Measurements from ENCODE around the gene PTH2R. TPM values are rescaled to one million over a fixed set of nuclear protein-coding genes. Genes with fewer than 3 reads are reported as not detected.
A peak's percentile ranks its signal among the peaks of the same experiment; 100 is the strongest.
"Not testable (repeated sequence)": the region's sequence is repeated elsewhere in the genome, so short reads cannot be mapped to it uniquely, and the experiment has no call there.

The PTH2R gene
- total RNA-seq, 2 experiments from 2014 or later = 0.14 TPM; not detected in 1

- no peaks in the 10 kb centered on the region for H3K4me1 Mint-ChIP-seq
- DNase-seq = no peak
- peaks cover 5% of the 10 kb centered on the region for H3K27me3 Mint-ChIP-seq
- no peak overlapping the region for H3K4me3 Mint-ChIP-seq
- intact Hi-C loops (cut with DNase I, micrococcal nuclease) = loop anchor here in 1 of 2 experiments (10.0 kb wide), 1 partner anchor 1111 kb away; no protein-coding TSS in a partner anchor
- ChIA-PET CTCF (interaction anchor here (0.6 to 1.0 kb wide), 2 partner anchors 25 to 106 kb away, joined by 3 read pairs; no protein-coding TSS in a partner anchor), POLR2A (no interaction called here)
- no peaks in the 10 kb centered on the region for H3K36me3 Mint-ChIP-seq (ENCODE audit: low read depth)
- H3K9me3 Mint-ChIP-seq (ENCODE audit: low read depth) = no peaks in the 10 kb centered on the region
- no peak overlapping the region for H3K27ac Mint-ChIP-seq
- no peak for ATAC-seq
These were observed 57.1 kb downstream of the PTH2R start for GRCh38 chr2:208463721-208464120.

- CTCF ChIA-PET = interaction anchor here (0.6 to 1.0 kb wide), 2 partner anchors 25 to 106 kb away, joined by 3 read pairs; no protein-coding TSS in a partner anchor
- no peak overlapping the region for H3K4me3 Mint-ChIP-seq
- ATAC-seq = no peak
- peaks cover 4% of the 10 kb centered on the region for H3K27me3 Mint-ChIP-seq
- H3K36me3 Mint-ChIP-seq (ENCODE audit: low read depth) = no peaks in the 10 kb centered on the region
- H3K4me1 Mint-ChIP-seq = no peaks in the 10 kb centered on the region
- no peak overlapping the region for H3K27ac Mint-ChIP-seq
- POLR2A ChIA-PET = no interaction called here
- intact Hi-C loops (cut with DNase I, micrococcal nuclease) = loop anchor here in 1 of 2 experiments (10.0 kb wide), 1 partner anchor 1111 kb away; no protein-coding TSS in a partner anchor
- H3K9me3 Mint-ChIP-seq (ENCODE audit: low read depth) = no peaks in the 10 kb centered on the region
- DNase-seq = no peak
These were observed 57.6 kb downstream of the PTH2R start for GRCh38 chr2:208464205-208464604.

- intact Hi-C loops (cut with DNase I, micrococcal nuclease) = loop anchor here (2.0 to 10.0 kb wide), 4 partner anchors 740 to 1108 kb away; no protein-coding TSS in a partner anchor
- no peaks in the 10 kb centered on the region for H3K4me1 Mint-ChIP-seq
- H3K27me3 Mint-ChIP-seq = peaks cover 9% of the 10 kb centered on the region
- no peak overlapping the region for H3K27ac Mint-ChIP-seq
- ATAC-seq (no peak), DNase-seq (peak; percentile 36)
- CTCF ChIA-PET = interaction anchor here (0.7 to 1.5 kb wide), 5 partner anchors 9 to 199 kb away, joined by 3 to 4 read pairs (median 3); no protein-coding TSS in a partner anchor
- H3K9me3 Mint-ChIP-seq (ENCODE audit: low read depth) = no peaks in the 10 kb centered on the region
- H3K4me3 Mint-ChIP-seq = no peak overlapping the region
- POLR2A ChIA-PET = no interaction called here
- no peaks in the 10 kb centered on the region for H3K36me3 Mint-ChIP-seq (ENCODE audit: low read depth)
These were observed 59.7 kb downstream of the PTH2R start for GRCh38 chr2:208466151-208466919.

- no peak overlapping the region for H3K27ac Mint-ChIP-seq
- H3K4me3 Mint-ChIP-seq = no peak overlapping the region
- intact Hi-C loops (cut with DNase I, micrococcal nuclease) = loop anchor here (2.0 to 10.0 kb wide), 4 partner anchors 740 to 1108 kb away; no protein-coding TSS in a partner anchor
- H3K27me3 Mint-ChIP-seq = peaks cover 9% of the 10 kb centered on the region
- CTCF ChIA-PET = interaction anchor here (1.1 to 1.5 kb wide), 4 partner anchors 10 to 198 kb away, joined by 3 to 4 read pairs (median 3); no protein-coding TSS in a partner anchor
- ATAC-seq (no peak), DNase-seq (no peak)
- H3K4me1 Mint-ChIP-seq = no peaks in the 10 kb centered on the region
- no peaks in the 10 kb centered on the region for H3K36me3 Mint-ChIP-seq (ENCODE audit: low read depth)
- no peaks in the 10 kb centered on the region for H3K9me3 Mint-ChIP-seq (ENCODE audit: low read depth)
- POLR2A ChIA-PET = no interaction called here
These were observed 60.3 kb downstream of the PTH2R start for GRCh38 chr2:208466920-208467298.

GRCh38 chr2:208467564-208467963 lies 61.0 kb downstream of the PTH2R start:
- Mint-ChIP-seq H3K9me3 (ENCODE audit: low read depth) (peaks cover 1% of the 10 kb centered on the region), H3K4me1 (no peaks in the 10 kb centered on the region), H3K36me3 (ENCODE audit: low read depth) (no peaks in the 10 kb centered on the region), H3K4me3 (no peak overlapping the region), H3K27me3 (peaks cover 9% of the 10 kb centered on the region), H3K27ac (no peak overlapping the region)
- POLR2A ChIA-PET = no interaction called here
- intact Hi-C loops (cut with DNase I, micrococcal nuclease) = loop anchor here (2.0 to 10.0 kb wide), 4 partner anchors 739 to 1107 kb away; no protein-coding TSS in a partner anchor
- DNase-seq = no peak
- CTCF ChIA-PET = interaction anchor here (0.8 to 1.3 kb wide), 3 partner anchors 10 to 197 kb away, joined by 3 to 4 read pairs (median 3); no protein-coding TSS in a partner anchor
- ATAC-seq = no peak

GRCh38 chr2:208477741-208478140 lies 71.1 kb downstream of the PTH2R start:
- Mint-ChIP-seq H3K9me3 (ENCODE audit: low read depth) (peaks cover 6% of the 10 kb centered on the region), H3K4me1 (no peaks in the 10 kb centered on the region), H3K36me3 (ENCODE audit: low read depth) (no peaks in the 10 kb centered on the region), H3K4me3 (no peak overlapping the region), H3K27me3 (peaks cover 2% of the 10 kb centered on the region), H3K27ac (no peak overlapping the region)
- intact Hi-C loops (cut with DNase I, micrococcal nuclease) = no loop called here
- POLR2A ChIA-PET = no interaction called here
- CTCF ChIA-PET = no interaction called here
- ATAC-seq (no peak), DNase-seq (no peak)

- H3K27ac Mint-ChIP-seq = no peak overlapping the region
These were observed 72.8 kb downstream of the PTH2R start for GRCh38 chr2:208479342-208479741.

GRCh38 chr2:208481945-208482344 lies 75.4 kb downstream of the PTH2R start:
- H3K27me3 Mint-ChIP-seq; H3K9me3 Mint-ChIP-seq (ENCODE audit: low read depth); H3K4me1 Mint-ChIP-seq; H3K36me3 Mint-ChIP-seq (ENCODE audit: low read depth); DNase-seq; ATAC-seq; intact Hi-C loops (cut with DNase I, micrococcal nuclease); H3K27ac Mint-ChIP-seq; CTCF ChIA-PET; H3K4me3 Mint-ChIP-seq; POLR2A ChIA-PET: not testable (repeated sequence)

More at GRCh38 chr2:208479342-208479741, 72.8 kb downstream of the PTH2R start:
- intact Hi-C loops (cut with DNase I, micrococcal nuclease) = no loop called here
- ATAC-seq = no peak
- Mint-ChIP-seq H3K36me3 (ENCODE audit: low read depth) (no peaks in the 10 kb centered on the region), H3K9me3 (ENCODE audit: low read depth) (peaks cover 7% of the 10 kb centered on the region), H3K4me3 (no peak overlapping the region), H3K27me3 (peaks cover 2% of the 10 kb centered on the region), H3K4me1 (no peaks in the 10 kb centered on the region)
- ChIA-PET CTCF (interaction anchor here (0.9 kb wide), 1 partner anchor 13 kb away, joined by 3 read pairs; no protein-coding TSS in a partner anchor), POLR2A (no interaction called here)
- DNase-seq = no peak

GRCh38 chr2:208482453-208483015 lies 75.9 kb downstream of the PTH2R start:
- H3K4me3 Mint-ChIP-seq; intact Hi-C loops (cut with DNase I, micrococcal nuclease); DNase-seq; ATAC-seq; H3K4me1 Mint-ChIP-seq; H3K27me3 Mint-ChIP-seq; H3K9me3 Mint-ChIP-seq (ENCODE audit: low read depth); H3K27ac Mint-ChIP-seq; POLR2A ChIA-PET; H3K36me3 Mint-ChIP-seq (ENCODE audit: low read depth): not testable (repeated sequence)
- CTCF ChIA-PET = interaction anchor here (0.8 kb wide), 1 partner anchor 9 kb away, joined by 3 read pairs; no protein-coding TSS in a partner anchor

GRCh38 chr2:208485390-208485789 lies 78.8 kb downstream of the PTH2R start:
- no peak overlapping the region for H3K4me3 Mint-ChIP-seq
- ChIA-PET POLR2A (no interaction called here), CTCF (no interaction called here)
- H3K4me1 Mint-ChIP-seq = no peaks in the 10 kb centered on the region
- intact Hi-C loops (cut with DNase I, micrococcal nuclease) = loop anchor here in 1 of 2 experiments (2.0 kb wide), 1 partner anchor 35 kb away; no protein-coding TSS in a partner anchor
- no peak for DNase-seq
- peaks cover 7% of the 10 kb centered on the region for H3K9me3 Mint-ChIP-seq (ENCODE audit: low read depth)
- no peaks in the 10 kb centered on the region for H3K36me3 Mint-ChIP-seq (ENCODE audit: low read depth)
- ATAC-seq = no peak
- H3K27ac Mint-ChIP-seq = no peak overlapping the region
- H3K27me3 Mint-ChIP-seq = peaks cover 2% of the 10 kb centered on the region

GRCh38 chr2:208488686-208489564 lies 82.3 kb downstream of the PTH2R start:
- H3K27me3 Mint-ChIP-seq = peaks cover 2% of the 10 kb centered on the region
- DNase-seq (no peak), ATAC-seq (no peak)
- no peaks in the 10 kb centered on the region for H3K4me1 Mint-ChIP-seq
- H3K36me3 Mint-ChIP-seq (ENCODE audit: low read depth) = no peaks in the 10 kb centered on the region
- POLR2A ChIA-PET = no interaction called here
- no peak overlapping the region for H3K27ac Mint-ChIP-seq
- H3K4me3 Mint-ChIP-seq = no peak overlapping the region
- CTCF ChIA-PET = no interaction called here
- intact Hi-C loops (cut with DNase I, micrococcal nuclease) = no loop called here
- H3K9me3 Mint-ChIP-seq (ENCODE audit: low read depth) = no peaks in the 10 kb centered on the region

Data from activated CD4-positive, alpha-beta T cell treated with anti-CD3 and anti-CD28 coated beads for 36 hours (primary cell).